NCI-H446 (cell line): ENCODE results near the gene LMF1.
A peak's percentile ranks its signal among the peaks of the same experiment; 100 is the strongest.

Experiments
- DNase-seq, 2 experiments: peaks; one replicate each; lab custom pipeline; 2025; lab: John Stamatoyannopoulos, UW

The LMF1 gene

DNA sequence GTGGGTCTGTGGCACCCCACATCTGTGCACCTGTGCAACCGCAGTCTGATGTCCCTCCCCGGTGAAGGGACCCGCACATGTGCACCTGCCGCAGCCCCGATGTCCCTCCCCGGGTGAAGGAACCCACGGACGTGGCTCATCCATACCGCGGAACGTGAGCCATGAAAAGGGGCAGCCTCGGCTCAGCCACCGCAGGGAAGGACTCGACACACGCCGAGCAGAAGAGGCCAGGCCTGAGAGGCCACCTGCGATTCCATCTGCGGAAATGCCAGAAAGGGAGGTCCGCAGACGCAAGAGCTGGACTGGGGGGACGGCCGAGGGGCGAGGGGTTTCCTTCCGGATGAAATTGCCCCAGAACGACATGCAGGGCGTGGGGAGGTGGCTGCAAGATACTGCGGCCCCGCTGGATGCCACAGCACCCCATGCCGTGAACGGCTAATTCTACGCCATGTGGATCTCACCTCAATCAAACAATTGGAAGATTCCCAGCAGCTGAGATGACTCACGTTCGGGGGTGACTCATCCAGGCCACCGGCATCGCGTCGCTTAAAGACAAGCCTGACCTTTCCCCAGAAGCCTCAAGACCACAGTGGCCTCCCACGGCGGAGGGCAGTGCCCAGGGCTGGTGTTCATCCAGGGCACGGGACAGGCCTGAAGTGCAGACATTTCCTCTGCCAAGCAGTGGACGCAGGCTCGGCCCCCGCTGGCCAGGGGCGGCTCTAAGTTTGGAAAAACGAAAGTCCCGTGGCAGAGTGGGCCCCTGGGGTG, 31.8 kb upstream of the LMF1 start:
- DNase-seq = peak in 1 of 2 experiments; percentile 29

DNA sequence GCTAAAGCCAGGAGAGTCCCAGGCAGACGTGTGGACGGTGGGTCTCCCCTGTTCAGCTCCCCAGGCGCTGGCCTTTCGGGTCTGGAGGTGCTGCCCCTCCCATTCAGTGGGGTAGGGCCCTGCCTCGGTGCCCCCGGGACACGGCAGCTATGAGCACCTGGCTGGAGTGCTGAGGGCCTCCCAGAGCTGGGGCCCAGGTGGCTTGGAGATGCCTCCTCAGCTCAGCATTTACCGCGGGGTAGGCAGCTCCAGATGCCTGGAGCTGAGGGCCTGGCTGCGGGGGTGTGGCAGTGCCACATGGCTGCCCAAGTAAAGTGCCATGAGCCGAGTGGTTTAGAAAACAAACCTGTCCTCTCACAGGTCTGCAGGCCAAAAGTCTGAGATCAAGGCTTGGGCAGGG, 30.3 kb upstream of the LMF1 start:
- DNase-seq = no peak

DNA sequence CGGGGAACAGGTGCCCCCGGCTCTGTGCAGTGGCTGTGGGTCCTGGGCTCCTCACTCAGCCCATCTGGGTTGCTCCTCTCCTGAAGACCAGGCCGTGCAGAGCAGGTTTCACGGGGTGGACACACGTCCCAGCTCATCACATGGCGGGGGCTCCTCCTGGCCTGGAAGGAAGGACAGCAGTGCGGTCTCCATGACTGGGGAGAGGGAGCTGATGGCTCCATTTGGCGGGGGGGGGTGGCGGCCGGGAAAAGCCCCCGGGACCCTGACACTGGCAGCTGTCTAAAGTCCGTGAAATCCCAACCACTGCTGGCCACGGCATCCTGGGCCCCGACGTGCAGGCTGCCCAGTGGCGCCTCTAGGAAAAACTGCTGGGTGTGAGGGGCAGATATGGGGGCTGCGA, 29.8 kb upstream of the LMF1 start:
- DNase-seq = no peak

DNA sequence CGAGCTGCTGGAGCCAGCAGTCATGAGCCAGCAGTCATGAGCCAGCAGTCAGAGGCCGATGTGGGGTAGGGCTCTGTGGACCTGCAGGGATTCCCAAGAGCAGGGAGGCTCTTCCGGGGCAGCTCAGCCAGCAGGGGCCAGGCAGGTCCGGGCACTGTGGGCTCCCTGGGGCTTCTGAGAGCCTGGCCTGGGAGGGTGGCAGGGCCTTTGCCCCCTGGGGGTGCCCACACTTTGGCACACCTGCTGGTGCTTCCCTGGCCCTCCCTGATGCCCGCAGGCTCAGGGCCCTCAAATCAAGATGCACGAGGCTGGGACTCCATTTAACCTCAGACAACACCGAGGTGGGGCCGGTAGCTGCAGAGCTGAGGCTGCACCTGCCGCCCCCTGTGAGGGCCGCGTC, 28.9 kb upstream of the LMF1 start:
- DNase-seq = no peak

DNA sequence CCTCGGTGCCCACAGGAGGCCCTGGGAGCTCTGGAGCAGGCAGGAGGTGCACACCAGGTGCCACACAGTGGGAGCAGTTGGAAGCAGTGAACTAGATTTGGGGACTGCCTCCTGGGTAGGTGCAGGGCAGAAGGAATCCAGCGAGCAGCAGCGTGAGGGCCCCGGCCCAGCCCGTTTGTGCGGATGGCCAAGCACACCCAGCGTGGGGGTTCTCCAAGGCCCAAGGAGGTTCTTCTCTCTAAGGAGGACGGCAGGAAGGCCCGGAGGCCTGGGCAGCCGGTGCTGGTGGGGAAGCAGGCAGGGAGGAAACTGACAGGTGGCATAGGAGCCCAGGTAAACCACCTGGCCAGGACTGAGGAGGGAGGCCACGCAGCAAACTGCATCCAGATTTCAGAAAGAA, 27.8 kb upstream of the LMF1 start:
- no peak for DNase-seq

DNA sequence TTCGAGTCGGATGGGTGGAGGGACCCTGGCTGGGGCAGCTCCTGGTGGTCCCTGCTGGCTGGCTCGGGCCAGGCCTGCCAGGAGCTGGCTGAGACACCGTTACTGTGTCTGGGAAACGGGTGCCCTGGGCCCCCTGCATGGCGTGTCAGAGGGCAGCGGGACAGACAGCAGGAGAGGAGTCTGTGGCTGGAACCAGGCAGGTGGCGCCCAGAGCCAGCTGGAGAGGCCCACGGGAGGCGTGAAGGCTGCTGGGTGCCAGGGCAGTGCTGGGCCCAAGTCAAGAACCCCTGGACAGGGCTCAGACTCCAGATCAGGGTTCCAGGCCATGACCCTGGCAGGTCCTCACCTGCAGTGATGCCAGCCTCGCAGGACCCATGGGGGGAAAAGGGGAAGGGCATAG, 27.4 kb upstream of the LMF1 start:
- no peak for DNase-seq

DNA sequence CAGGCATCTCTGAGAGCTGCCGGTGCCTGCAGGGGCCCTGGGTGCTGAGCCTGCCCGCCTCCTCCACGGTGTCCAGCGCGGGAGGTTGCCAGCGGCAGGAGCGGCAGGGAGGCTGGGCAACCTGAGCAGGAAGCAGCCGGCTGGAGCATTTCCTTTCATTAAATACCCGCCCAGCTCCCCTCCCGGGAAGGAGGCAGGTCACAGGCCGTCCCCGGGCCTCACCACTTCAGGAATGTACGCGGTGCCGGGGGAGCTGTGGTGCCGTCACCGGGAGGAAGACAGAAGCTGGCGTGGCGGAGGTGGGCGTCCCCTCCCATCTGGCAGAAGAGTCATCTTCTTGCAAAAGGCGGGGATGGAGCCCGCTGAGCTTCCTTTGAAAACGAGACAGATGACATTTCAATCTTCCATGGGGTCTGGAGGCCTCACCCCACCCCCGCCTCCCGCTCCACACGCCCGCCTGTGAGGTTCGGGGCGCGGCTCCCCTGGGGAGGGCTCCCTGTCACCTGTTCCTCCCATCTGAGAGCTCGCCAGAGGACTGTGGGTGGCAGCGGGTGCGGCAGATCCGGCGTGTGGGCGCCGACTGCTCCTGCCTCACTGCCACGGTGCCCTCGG, 26.8 kb upstream of the LMF1 start:
- DNase-seq = no peak

DNA sequence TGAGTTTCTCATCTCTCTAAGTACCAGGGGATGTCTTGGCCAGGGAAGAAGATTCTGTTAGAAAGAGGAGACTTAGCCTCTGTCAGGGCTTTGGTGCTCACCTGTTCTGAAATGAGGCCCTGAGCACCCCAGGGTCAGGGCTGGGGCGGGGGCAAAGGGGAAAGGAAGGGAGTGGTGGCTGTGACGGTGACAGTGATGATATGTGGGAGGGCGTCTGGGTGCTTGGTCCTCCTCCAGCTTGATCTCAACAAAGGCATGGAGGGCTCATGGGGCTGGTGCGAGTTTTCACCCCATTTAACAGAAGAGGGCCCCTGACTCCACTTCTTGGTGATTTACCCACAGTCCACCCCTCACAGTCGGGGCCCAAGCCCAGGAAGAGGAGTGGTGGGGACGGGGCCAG, 25.9 kb upstream of the LMF1 start:
- no peak for DNase-seq

DNA sequence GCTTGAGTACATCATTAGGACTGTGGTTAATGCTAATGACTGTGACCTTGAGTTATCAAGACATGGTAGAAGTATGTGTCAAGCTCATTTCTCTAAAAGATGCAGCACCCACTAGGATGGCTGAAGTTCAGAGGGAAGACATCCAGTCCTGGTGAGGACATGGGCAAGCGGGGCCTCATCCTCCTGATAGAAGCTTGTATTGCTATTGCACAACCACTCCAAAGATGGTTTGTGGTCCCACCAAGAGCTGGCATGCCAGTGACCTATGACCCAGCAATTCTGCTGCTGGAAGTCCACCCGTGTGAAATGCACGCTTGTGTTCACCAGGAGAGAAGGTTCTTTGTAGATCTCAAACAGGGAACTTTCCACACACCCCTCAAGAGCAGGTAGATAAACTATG, 25.0 kb upstream of the LMF1 start:
- no peak for DNase-seq

DNA sequence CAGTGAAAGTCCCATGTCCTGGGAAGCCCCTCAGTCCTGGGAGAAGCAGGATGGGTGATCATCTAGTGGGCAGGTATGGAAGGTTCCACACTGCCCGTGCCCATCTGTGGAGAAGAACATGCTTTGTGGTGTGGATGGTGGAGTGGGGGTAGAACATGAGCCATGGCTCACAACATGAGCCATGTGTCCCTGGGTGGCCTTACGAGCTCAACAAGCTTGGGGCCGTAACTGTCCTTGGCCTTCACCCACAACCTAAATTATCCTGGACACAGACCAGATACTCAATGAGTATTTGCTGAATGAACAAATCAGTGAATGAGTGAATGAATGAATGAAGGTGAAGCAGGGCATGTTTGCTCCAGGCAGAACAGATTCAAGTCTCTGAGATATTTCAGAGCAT, 24.3 kb upstream of the LMF1 start:
- no peak for DNase-seq

DNA sequence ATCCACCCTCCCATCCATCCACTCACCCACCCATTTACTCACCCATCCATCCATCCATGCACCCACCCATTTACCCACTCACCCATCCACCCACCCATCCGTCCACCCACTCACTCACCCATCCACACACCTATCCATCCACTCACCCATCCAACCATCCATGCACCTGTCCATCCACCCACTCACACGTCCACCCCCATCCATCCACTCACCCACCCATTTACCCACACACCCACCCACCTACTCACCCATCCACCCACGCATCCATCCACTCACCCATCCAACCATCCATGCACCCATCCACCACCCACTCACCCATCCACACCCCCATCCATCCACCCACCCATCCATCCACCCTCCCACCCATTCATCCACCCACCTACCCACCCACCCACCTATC, 22.9 kb upstream of the LMF1 start:
- no peak for DNase-seq

DNA sequence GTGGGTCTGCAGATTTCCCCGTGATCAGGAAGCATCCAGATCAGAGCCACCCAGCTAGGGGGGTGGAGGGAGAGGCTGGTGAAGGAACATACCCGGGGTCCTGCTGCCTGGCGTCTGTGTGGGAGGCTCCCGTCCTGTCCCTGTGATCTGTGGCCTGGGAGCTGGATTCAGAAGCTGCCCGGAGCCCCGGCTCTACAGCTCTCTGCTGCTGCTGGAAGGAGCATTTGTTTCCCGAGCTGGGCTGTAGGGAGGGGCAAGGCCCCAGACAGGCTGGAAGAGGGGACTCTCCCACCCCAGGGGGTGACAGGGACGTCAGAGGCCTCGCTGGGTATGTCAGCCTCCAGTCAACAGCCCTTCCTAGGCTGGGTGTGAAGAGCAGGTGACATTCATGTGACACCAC, 21.0 kb upstream of the LMF1 start:
- DNase-seq = no peak

DNA sequence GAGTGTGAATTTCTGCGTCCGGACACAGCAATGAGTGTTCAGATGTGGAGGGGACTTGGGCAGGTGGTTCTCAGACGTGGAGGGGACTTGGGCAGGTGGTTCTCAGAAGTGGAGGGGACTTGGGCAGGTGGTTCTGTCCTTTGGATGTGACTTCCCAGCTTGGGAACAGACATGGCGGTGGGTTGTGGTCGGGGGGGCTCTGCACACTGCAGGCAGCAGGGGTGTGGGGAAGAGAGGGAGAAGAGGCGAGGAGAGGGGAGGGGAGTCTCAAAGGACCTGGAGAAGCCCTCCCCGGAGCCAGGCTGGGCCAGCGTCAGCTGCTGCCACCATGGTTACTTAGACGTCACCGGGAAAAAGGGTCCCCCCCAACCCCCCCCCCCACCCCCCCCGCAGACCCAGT, 20.6 kb upstream of the LMF1 start:
- no peak for DNase-seq

DNA sequence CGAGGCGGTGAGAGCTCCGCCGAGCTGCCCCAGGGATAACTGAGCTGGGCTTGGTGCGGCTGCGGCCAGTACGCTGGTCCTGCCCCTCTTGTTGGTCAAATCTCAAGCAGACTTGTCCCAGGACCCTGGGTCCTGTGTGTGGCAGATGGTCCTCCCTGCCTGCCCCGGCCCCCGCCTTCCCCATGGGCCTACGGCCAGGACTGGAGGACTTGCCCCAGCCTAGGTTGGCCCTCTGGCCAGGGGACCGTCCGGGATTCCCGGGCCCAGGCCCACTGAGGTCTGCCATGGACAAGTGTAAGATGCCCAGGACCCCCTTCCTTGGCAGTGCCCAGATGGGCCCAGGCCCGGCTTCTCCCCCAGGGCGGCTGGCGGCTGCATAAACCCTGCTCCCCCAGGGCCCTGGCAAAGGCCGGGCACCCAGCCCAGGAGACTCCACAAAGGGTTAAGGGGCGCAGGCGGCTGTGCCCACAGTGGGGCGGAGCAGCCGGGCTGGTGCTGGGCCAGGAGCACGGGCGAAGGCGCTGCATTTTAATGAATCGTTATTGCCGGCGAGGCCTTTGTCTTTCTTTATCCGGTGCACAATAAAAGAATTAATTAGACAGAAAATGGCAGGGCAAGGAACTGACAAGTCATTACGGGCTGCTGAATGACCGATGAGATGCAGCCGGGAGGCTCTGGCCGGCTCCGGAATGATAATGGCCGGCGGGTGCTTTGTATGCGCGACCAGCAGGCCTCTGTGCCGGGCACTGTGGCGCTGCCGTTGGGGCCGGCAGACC, 19.9 kb upstream of the LMF1 start:
- no peak for DNase-seq

DNA sequence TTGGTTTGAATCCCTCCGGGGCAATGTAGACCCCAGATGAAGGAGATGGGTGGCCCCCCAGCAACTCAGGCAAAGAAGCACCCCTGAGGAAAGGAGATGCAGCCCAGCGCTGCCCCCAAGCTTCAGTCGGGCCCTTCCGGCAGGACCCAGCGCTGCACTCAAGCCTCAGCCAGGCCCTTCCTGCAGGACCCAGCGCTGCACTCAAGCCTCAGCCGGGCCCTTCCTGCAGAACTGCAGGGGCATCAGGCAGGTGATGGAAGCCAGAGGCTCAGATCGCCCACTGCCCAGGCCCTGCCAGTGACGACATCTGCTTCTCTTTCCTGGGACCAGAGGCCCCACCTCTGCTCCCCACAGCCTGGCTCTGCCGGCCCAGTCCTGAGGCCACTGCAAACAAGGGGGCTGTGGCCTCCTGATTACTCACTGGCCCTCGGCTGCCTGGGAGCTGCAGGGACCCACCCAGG, 18.6 kb upstream of the LMF1 start:
- DNase-seq = no peak

DNA sequence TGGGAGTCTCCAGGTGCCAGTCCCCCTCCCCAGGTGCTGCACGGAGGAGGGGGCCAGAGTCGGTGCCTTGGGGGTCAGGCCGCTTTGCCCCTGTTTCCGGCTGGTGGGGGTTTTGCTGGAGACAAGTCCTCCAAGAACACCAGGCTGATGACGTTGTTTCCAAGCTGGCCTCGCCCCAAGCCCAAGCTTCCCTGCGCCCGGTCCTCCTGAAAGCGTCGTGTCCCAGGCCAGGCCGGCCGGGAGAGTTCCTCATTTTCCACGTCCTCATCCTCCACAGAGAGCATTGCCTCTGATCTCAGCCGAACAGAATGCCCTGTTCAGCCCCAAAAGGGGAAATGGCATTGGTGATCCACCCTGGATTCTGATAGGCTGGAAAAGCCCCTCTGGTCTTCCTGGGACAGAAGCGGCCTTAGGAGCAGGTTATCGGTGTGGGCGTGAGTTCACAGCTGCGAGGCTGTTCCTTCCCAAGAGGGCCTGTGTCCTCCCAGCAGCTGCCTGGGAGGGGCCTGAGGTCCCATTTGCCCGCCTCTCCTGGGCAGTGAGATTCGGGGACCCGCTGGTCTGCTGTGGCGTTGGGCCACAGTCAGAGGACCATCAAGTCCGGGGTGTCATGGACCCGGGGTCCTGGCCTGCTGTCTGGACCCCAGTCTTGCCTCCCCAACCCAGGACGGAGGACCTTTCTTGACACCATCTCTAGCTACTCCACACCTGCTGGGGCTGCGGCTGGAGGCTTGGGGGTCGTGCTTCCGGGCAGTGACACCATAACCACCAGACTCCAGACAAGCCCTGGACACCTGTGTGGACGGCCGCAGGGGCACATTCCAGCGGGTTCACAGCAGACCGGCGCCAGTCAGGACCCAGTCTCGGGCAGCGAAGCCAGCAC, 17.9 kb upstream of the LMF1 start:
- no peak for DNase-seq

DNA sequence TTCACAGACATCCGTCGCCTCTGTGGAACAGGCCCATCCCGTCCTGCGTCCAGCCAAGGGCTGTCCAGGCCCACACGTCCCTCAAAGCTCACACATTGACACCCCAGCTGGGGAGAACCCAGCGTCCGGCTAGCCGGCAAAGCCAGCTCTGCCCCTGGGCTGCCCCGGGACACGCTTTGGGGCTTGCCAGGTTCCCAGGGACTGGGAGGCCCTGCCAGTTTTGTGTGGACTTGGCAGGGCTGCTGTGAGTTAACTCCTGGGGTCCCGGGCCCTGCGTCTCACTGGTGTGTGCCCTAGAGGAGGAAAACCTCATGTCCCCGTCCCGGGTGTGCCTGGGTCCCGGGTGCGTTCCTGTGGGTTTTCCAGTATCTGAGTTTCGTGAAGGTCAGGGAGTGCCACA, 17.1 kb upstream of the LMF1 start:
- no peak for DNase-seq

DNA sequence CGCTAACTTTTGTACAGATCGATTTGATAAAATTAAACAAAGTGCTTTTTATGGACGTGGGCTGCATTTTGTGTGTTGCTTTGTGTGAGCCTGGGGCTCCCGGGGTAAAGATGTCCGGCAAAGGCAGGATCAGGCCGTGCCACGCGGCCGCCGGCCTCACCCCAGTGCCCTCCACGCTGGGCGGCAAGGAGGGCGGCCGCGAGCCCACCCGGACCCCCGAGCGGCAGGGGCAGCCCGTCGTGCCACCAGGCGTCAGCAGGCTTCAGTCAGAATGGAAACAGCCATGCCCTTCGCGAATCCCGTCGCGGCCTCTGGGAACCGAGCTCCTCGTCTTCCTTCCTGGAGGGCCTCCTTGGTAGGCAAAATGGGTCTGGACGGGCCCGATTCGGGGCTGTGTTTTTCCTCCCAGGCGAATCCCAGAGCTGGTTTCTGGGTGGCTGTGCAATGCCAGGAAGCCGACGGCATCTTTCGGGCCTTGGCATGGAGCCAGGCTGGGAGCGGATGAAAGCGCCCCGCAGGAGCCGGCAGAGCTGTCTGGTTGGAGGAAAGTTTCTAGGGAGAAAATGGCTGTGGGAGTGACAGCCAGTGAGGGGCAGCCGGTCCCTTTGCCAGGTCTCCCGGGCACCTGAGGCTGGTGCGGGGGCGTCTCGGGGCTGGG, 16.3 kb upstream of the LMF1 start:
- DNase-seq = no peak

DNA sequence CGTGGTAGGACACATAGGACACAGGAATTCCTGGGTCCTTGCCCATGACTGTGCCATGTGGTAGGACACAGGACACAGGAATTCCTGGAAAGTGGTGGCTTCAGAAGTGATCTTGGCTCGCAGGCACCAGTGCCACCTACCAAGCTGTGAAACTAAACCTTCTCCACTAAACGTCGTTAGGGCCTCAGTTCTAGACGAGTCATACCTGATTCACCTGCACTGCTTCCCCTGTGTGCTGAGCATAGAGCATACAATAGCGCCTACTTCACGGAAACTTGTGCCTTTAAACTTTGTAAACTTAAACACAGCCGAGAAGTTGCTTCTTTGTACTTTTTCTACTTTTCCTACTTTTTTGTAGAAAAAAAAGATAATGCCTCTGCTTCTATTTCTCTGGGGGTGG, 15.6 kb upstream of the LMF1 start:
- no peak for DNase-seq

DNA sequence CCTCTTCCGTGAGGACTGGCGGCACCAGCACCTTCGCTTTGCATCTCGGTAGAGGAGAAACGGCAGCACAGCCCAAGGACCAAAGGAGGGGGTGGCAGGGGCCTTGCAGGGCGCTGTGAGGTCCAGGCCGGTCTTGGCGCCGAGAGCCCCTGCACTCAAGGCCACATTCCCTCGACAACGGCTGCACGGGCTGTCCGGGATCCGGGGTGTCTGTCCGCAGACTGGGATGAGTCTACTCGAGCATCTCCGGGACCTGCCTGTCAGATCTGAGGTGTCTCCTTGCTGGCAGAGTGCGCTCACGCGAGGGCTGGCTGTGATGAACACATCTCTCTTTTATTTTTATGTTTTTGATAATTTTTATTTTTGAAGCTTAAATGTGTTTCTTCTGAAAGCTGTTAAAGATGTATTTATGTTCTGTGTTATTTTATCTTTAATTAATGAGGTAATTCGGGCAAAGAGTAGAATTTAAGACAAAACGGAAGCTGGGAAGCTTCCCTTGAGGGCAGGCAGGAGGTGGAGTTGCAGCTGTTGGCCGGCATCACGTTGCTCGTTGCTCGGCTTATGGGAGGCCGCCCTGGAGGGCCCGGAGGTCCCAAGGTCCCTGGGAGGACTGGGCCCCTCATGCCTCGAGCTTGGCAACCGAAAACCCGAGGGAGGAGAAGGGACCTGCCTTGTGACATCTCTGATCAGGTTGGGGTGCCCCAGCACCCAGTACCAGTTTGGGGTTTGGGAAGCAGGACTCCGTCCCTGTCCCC, 15.0 kb upstream of the LMF1 start:
- no peak for DNase-seq
